ENCODE results near the gene FBXL13.
"Not testable (repeated sequence)": the region's sequence is repeated elsewhere in the genome, so short reads cannot be mapped to it uniquely, and the experiment has no call there.

The FBXL13 gene

GRCh38 chr7:103031024-103031423 is 43.6 kb downstream of the FBXL13 start:
- no peak overlapping the region for H3K27ac ChIP-seq (replicated peaks)
- no peak for DNase-seq (ENCODE audit: low read depth in 1 of 2, low spot score in 1 of 2)
- H3K27me3 ChIP-seq (ENCODE audit: insufficient read depth, poor library complexity, severe bottlenecking), result no peaks in the 10 kb centered on the region
- no peak for TF ChIP-seq SPI1 (IDR thresholded peaks at IDR 0.05; ENCODE audit: borderline replicate concordance, low read depth)
- H3K4me3 ChIP-seq (replicated peaks; ENCODE audit: insufficient read depth, low read length), result no peak overlapping the region

DNA sequence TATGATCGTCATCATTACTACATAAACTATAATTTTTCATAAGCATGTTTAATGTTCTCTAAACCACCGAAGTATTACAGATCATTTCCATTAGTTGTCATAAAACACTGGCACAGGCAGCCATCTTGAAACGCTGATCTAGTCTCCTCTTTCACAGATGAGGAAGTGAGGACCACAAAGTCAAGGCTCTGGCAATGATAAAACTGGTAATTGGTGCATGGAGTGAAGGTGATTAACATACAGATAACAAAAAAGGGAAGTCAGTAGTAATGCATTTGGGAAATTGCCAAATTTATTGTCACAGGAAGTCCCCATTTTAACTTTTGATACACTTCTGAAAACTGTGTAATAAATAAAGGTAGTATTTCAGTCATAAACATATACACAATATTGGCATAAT is 49.3 kb downstream of the FBXL13 start:
- Histone ChIP-seq H3K27me3 (ENCODE audit: insufficient read depth, poor library complexity, severe bottlenecking) (no peaks in the 10 kb centered on the region), H3K27ac (replicated peaks) (no peak overlapping the region), H3K4me3 (replicated peaks; ENCODE audit: insufficient read depth, low read length) (no peak overlapping the region)
- peak; percentile 28 to 67 for DNase-seq (ENCODE audit: low read depth in 1 of 2, low spot score in 1 of 2)
- TF ChIP-seq REST (IDR thresholded peaks at IDR 0.05; ENCODE audit: insufficient replicate concordance, low read depth) (no peak), GABPA (IDR thresholded peaks at IDR 0.05; ENCODE audit: low read depth) (no peak), SPI1 (IDR thresholded peaks at IDR 0.05; ENCODE audit: borderline replicate concordance, low read depth) (peak; percentile 98), POLR2AphosphoS5 (IDR thresholded peaks at IDR 0.05; ENCODE audit: low read depth) (no peak)
- TF ChIP-seq, protein P1, sequence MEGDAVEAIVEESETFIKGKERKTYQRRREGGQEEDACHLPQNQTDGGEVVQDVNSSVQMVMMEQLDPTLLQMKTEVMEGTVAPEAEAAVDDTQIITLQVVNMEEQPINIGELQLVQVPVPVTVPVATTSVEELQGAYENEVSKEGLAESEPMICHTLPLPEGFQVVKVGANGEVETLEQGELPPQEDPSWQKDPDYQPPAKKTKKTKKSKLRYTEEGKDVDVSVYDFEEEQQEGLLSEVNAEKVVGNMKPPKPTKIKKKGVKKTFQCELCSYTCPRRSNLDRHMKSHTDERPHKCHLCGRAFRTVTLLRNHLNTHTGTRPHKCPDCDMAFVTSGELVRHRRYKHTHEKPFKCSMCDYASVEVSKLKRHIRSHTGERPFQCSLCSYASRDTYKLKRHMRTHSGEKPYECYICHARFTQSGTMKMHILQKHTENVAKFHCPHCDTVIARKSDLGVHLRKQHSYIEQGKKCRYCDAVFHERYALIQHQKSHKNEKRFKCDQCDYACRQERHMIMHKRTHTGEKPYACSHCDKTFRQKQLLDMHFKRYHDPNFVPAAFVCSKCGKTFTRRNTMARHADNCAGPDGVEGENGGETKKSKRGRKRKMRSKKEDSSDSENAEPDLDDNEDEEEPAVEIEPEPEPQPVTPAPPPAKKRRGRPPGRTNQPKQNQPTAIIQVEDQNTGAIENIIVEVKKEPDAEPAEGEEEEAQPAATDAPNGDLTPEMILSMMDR (IDR thresholded peaks at IDR 0.05; ENCODE audit: insufficient read depth, low read length), result no peak

GRCh38 chr7:103023578-103023977 is 51.0 kb downstream of the FBXL13 start:
- H3K27ac ChIP-seq (replicated peaks); H3K4me3 ChIP-seq (replicated peaks; ENCODE audit: insufficient read depth, low read length); H3K27me3 ChIP-seq (ENCODE audit: insufficient read depth, poor library complexity, severe bottlenecking); DNase-seq (ENCODE audit: low read depth in 1 of 2, low spot score in 1 of 2): not testable (repeated sequence)

DNA sequence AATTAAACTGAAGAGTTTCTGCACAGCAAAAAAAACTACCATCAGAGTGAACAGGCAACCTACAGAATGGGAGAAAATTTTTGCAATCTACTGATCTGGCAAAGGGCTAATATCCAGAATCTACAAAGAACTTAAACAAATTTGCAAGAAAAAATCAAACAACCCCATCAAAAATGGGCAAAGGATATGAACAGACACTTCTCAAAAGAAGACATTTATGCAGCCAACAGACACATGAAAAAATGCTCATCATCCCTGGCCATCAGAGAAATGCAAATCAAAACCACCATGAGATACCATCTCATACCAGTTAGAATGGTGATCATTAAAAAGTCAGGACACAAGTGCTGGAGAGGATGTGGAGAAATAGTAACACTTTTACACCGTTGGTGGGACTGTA is 53.1 kb downstream of the FBXL13 start:
- H3K27ac ChIP-seq (replicated peaks); H3K4me3 ChIP-seq (replicated peaks; ENCODE audit: insufficient read depth, low read length); DNase-seq (ENCODE audit: low read depth in 1 of 2, low spot score in 1 of 2); H3K27me3 ChIP-seq (ENCODE audit: insufficient read depth, poor library complexity, severe bottlenecking): not testable (repeated sequence)

- H3K4me3 ChIP-seq (replicated peaks; ENCODE audit: insufficient read depth, low read length), result not testable (repeated sequence)
Observed at GRCh38 chr7:103020876-103021275, 53.7 kb downstream of the FBXL13 start.

GRCh38 chr7:103018295-103018694 is 56.3 kb downstream of the FBXL13 start:
- DNase-seq (ENCODE audit: low read depth in 1 of 2, low spot score in 1 of 2); H3K27ac ChIP-seq (replicated peaks); H3K4me3 ChIP-seq (replicated peaks; ENCODE audit: insufficient read depth, low read length); H3K27me3 ChIP-seq (ENCODE audit: insufficient read depth, poor library complexity, severe bottlenecking): not testable (repeated sequence)

More at GRCh38 chr7:103020876-103021275, 53.7 kb downstream of the FBXL13 start:
- not testable (repeated sequence) for H3K27me3 ChIP-seq (ENCODE audit: insufficient read depth, poor library complexity, severe bottlenecking); DNase-seq (ENCODE audit: low read depth in 1 of 2, low spot score in 1 of 2); H3K27ac ChIP-seq (replicated peaks)

DNA sequence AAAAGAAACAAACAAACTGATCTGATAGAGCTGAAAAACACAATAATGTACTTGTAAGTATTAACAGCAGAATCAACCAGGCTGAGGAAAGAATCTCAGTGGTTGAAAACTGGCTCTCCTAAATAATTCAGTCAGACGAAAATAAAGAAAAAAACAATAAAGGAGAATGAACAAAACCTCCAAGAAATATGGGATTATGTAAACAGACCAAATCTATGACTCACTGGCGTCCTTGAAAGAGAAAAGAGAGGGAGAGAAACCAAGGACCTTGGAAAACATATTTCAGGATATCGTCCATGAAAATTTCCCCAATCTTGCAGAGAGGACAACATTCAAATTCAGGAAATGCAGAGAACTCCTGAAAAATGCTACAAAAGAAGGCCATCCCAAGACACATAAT is 62.9 kb downstream of the FBXL13 start:
- no peak for DNase-seq (ENCODE audit: low read depth in 1 of 2, low spot score in 1 of 2)
- no peak overlapping the region for H3K27ac ChIP-seq (replicated peaks)
- no peak overlapping the region for H3K4me3 ChIP-seq (replicated peaks; ENCODE audit: insufficient read depth, low read length)
- TF ChIP-seq POLR2AphosphoS5 (IDR thresholded peaks at IDR 0.05; ENCODE audit: low read depth) (no peak), REST (IDR thresholded peaks at IDR 0.05; ENCODE audit: insufficient replicate concordance, low read depth) (no peak), SPI1 (IDR thresholded peaks at IDR 0.05; ENCODE audit: borderline replicate concordance, low read depth) (no peak), GABPA (IDR thresholded peaks at IDR 0.05; ENCODE audit: low read depth) (no peak)
- TF ChIP-seq, protein P1 (IDR thresholded peaks at IDR 0.05; ENCODE audit: insufficient read depth, low read length), result no peak
- no peaks in the 10 kb centered on the region for H3K27me3 ChIP-seq (ENCODE audit: insufficient read depth, poor library complexity, severe bottlenecking)
